ENCODE measurements around the gene C1S. TPM values are rescaled to one million over a fixed set of nuclear protein-coding genes. Genes with fewer than 3 reads are reported as not detected.

C1S gene
- total and polyA plus RNA-seq, 2 experiments from 2014 or later: 4.9 to 9.7 TPM

GRCh38 chr12:7015555-7016370 is 44.8 kb upstream of the C1S start:
- peaks cover 3% of the 10 kb centered on the region; the same call in 1 of the 3 replicates for H3K36me3 Mint-ChIP-seq (ENCODE audit: low read depth)

More at GRCh38 chr12:7015555-7016370, 44.8 kb upstream of the C1S start:
- H3K27ac Mint-ChIP-seq: no peak overlapping the region
- TF ChIP-seq POLR2AphosphoS5 (IDR thresholded peaks at IDR 0.05; ENCODE audit: low read depth) (no peak), EZH2phosphoT487 (IDR thresholded peaks at IDR 0.05; ENCODE audit: unreplicated experiment) (no peak), JUNB (IDR thresholded peaks at IDR 0.05; ENCODE audit: unreplicated experiment) (no peak), ETS1 (IDR thresholded peaks at IDR 0.05) (no peak), ZNF114 (CRISPR knock-in tag; IDR thresholded peaks at IDR 0.05) (no peak), CTCF (conservative IDR thresholded peaks at IDR 0.05; ENCODE audit: low read depth in 2 of 2) (no peak), ZNF462 (CRISPR knock-in tag; IDR thresholded peaks at IDR 0.05) (no peak), EZH2 (IDR thresholded peaks at IDR 0.05; ENCODE audit: low read depth, unreplicated experiment) (no peak), STAT1 (IDR thresholded peaks at IDR 0.05; ENCODE audit: unreplicated experiment) (no peak), ZNF331 (CRISPR knock-in tag; IDR thresholded peaks at IDR 0.05; ENCODE audit: low read depth) (no peak), NANOG (IDR thresholded peaks at IDR 0.05; ENCODE audit: borderline replicate concordance) (no peak)
- Histone ChIP-seq H3K4me1 (ENCODE audit: insufficient read depth) (peaks cover 21% of the 10 kb centered on the region), H3K27me3 (ENCODE audit: insufficient read depth) (no peaks in the 10 kb centered on the region), H3K4me3 (no peak overlapping the region), H4K20me1 (replicated peaks; ENCODE audit: insufficient read depth) (peaks cover 24% of the 10 kb centered on the region; the same call in 1 of the 2 replicates), H3K36me3 (ENCODE audit: insufficient read depth) (0 out of 2 replicates have a peak, but pooled peaks cover 2% of the 10 kb centered on the region), H3K27ac (ENCODE audit: low read depth) (no peak overlapping the region), H3K79me2 (replicated peaks; ENCODE audit: insufficient read depth) (peaks cover 42% of the 10 kb centered on the region), H2AFZ (no peak overlapping the region), H3F3A (replicated peaks; ENCODE audit: low read depth) (no peaks in the 10 kb centered on the region), H3K4me2 (no peak overlapping the region), H3K9me2 (ENCODE audit: insufficient read depth) (no peaks in the 10 kb centered on the region)
- no peaks in the 10 kb centered on the region for H3K9me3 Mint-ChIP-seq
- no peak overlapping the region; the same call in 2 of the 3 replicates for H3K4me3 Mint-ChIP-seq
- ATAC-seq: no peak
- H3K4me1 Mint-ChIP-seq: peaks cover 30% of the 10 kb centered on the region
- peaks cover 3% of the 10 kb centered on the region for H3K27me3 Mint-ChIP-seq (ENCODE audit: insufficient read depth, low read depth, poor library complexity)
- no peak for DNase-seq (ENCODE audit: low spot score)
